Psoas muscle (tissue), 8 donors: ENCODE data around the gene ZNF469. TPM values are rescaled to one million over a fixed set of nuclear protein-coding genes. Genes with fewer than 3 reads are reported as not detected.

Experiments used
- ATAC-seq, 4 donors: fragments of 200-7000 bp; cut with Tn5 transposase; one replicate each; pipeline ENCODE4 v1.9.1; 2020; ENCODE audit warnings: moderate library complexity in 3 of 4, mild to moderate bottlenecking in 2 of 4
- DNase-seq, 2 donors: peaks; one replicate each; pipeline ENCODE4 v3.0.0-alpha.2; 2020
- H3K27ac ChIP-seq: fragments of 200-600 bp; one replicate; pipeline ENCODE4 v1.8.0; 2022
- H3K27me3 ChIP-seq, 3 donors: fragments of 200-600 bp in 1 of 3; one replicate each; pipeline versions ENCODE4 v1.6.1 to v1.8.0; 2013 to 2022; ENCODE audit warnings: low read length in 2 of 3, mild to moderate bottlenecking in 2 of 3, moderate library complexity in 1 of 3; ENCODE audit not compliant: insufficient read depth in 3 of 3
- H3K36me3 ChIP-seq, 2 donors: fragments of 200-600 bp in 1 of 2; one replicate each; pipeline versions ENCODE4 v1.6.1 to v1.8.0; 2013 to 2022; ENCODE audit warnings: low read depth in 1 of 2, mild to moderate bottlenecking in 1 of 2, moderate library complexity in 1 of 2; ENCODE audit not compliant: insufficient read depth in 1 of 2
- H3K4me1 ChIP-seq: fragments of 200-600 bp; one replicate; pipeline ENCODE4 v1.8.0; 2022
- H3K4me3 ChIP-seq: fragments of 200-600 bp; one replicate; pipeline ENCODE4 v1.8.0; 2022; ENCODE audit warnings: mild to moderate bottlenecking
- H3K9me3 ChIP-seq: fragments of 200-600 bp; one replicate; pipeline ENCODE4 v1.8.0; 2022
- CTCF ChIP-seq: fragments of 200-600 bp; IDR thresholded peaks from one replicate; pipeline ENCODE4 v1.8.0; 2022; ENCODE audit warnings: antibody characterized with exemption
- WGBS, 3 donors: extraction: QIAGEN DNeasy Blood & Tissue Kit; methylation state at CpG; one replicate each; pipeline versions ENCODE4 v1.1.6 to v1.1.7; 2013; 5-methylcytosine and 5-hydroxymethylcytosine counted together
- intact Hi-C, 2 donors: fragments of 100-400 bp; cut with DNase I; formaldehyde crosslinking; loops; one replicate each; pipeline versions ENCODE4 v1.11.0 to v1.14.2; 2022
- polyA plus RNA-seq, 3 donors: library from polyadenylated mRNA; stranded (reverse); fragments of 200-250 nt; gene quantifications; one replicate each; pipeline ENCODE4 v1.2.3, GENCODE V29; 2013
- total RNA-seq, 4 donors: library from RNA; stranded (reverse); fragmentation: NEBNext Ultra II Directional in 2 of 4; extraction: Animal tissue kit (Norgen Biotek cat#: 25700) in 2 of 4; gene quantifications; one replicate each; pipeline versions ENCODE4 v1.2.1 to v1.2.4, GENCODE V29; 2021 to 2023
- donor health status: healthy with polysubstance abuse.
- donor health status: DM: no; HTN: no; CAD: no; lungs with moderate emphysema.
- donor health status: Bipolar disorder and iron deficiency.
- donor health status: healthy.
- donor health status: DM: yes; HTN: yes; CAD: no.
- donor health status: DM: no; HTN: no; CAD: no.
- donor health status: DM: no; HTN: no; CAD: no.
- donor health status: DM: yes; HTN: yes; CAD: no.

The ZNF469 gene
- total and polyA plus RNA-seq, 7 donors, result 0.08 to 1.7 (median 0.30) TPM

- no peaks in the 10 kb centered on the region for H3K9me3 ChIP-seq
- no peak overlapping the region for H3K27ac ChIP-seq
- ATAC-seq (no peak), DNase-seq (no peak)
- H3K27me3 ChIP-seq, result no peaks in the 10 kb centered on the region
- no peak overlapping the region for H3K4me3 ChIP-seq
- H3K4me1 ChIP-seq, result no peaks in the 10 kb centered on the region
- H3K36me3 ChIP-seq, result no peaks in the 10 kb centered on the region
- no peak for TF ChIP-seq CTCF
- intact Hi-C loops, result no loop called here
- WGBS, 3 donors, result 94 to 96% (median 95%) methylated on average over 9 of the region's 9 CpGs
Observed at GRCh38 chr16:88400186-88400585, 17.4 kb downstream of the ZNF469 start.

GRCh38 chr16:88401604-88402246 lies 19.0 kb downstream of the ZNF469 start:
- intact Hi-C loops, result no loop called here
- ATAC-seq, result no peak
- no peak for TF ChIP-seq CTCF
- 76 to 96% (median 91%) methylated on average over 3 of the region's 3 CpGs for WGBS, 3 donors
- no peaks in the 10 kb centered on the region for H3K27me3 ChIP-seq
- H3K36me3 ChIP-seq, result no peaks in the 10 kb centered on the region
- H3K9me3 ChIP-seq, result no peaks in the 10 kb centered on the region
- H3K4me3 ChIP-seq, result no peak overlapping the region
- H3K27ac ChIP-seq, result no peak overlapping the region
- DNase-seq, result no peak
- peaks cover 6% of the 10 kb centered on the region for H3K4me1 ChIP-seq

GRCh38 chr16:88402551-88403240 lies 19.9 kb downstream of the ZNF469 start:
- Histone ChIP-seq H3K36me3 (no peaks in the 10 kb centered on the region), H3K27me3 (no peaks in the 10 kb centered on the region), H3K9me3 (no peaks in the 10 kb centered on the region), H3K27ac (no peak overlapping the region), H3K4me1 (peaks cover 6% of the 10 kb centered on the region), H3K4me3 (no peak overlapping the region)
- TF ChIP-seq CTCF, result no peak
- intact Hi-C loops, result no loop called here
- WGBS, 3 donors, result 72 to 79% (median 76%) methylated on average over 24 of the region's 24 CpGs
- no peak for DNase-seq
- ATAC-seq, result no peak

GRCh38 chr16:88403794-88404581 lies 21.2 kb downstream of the ZNF469 start:
- no peak for TF ChIP-seq CTCF
- Histone ChIP-seq H3K9me3 (no peaks in the 10 kb centered on the region), H3K27me3 (no peaks in the 10 kb centered on the region), H3K36me3 (no peaks in the 10 kb centered on the region), H3K27ac (no peak overlapping the region), H3K4me1 (peaks cover 6% of the 10 kb centered on the region), H3K4me3 (no peak overlapping the region)
- DNase-seq (no peak), ATAC-seq (no peak)
- intact Hi-C loops, result no loop called here
- 86 to 91% (median 87%) methylated on average over 22 of the region's 22 CpGs for whole genome bisulfite sequencing, 3 donors
